K562 (cell line): ENCODE data around the gene INVS. TPM values are rescaled to one million over a fixed set of nuclear protein-coding genes. Genes with fewer than 3 reads are reported as not detected.

Experiments
- AFF4 ChIP-seq: sonication (generic); formaldehyde crosslinking; IDR thresholded peaks from 2 replicates; pipeline ENCODE4 v1.8.0; 2023; ENCODE audit warnings: mild to moderate bottlenecking, missing genetic modification reagents
- ESRRA ChIP-seq: fragments of 450-650 bp; IDR thresholded peaks from 2 replicates; pipeline ENCODE4 v1.6.1; 2014; ENCODE audit warnings: low read depth, mild to moderate bottlenecking, moderate library complexity, borderline replicate concordance
- VEZF1 ChIP-seq: fragments of 200-800 bp; sonication (Bioruptor generic); IDR thresholded peaks from 2 replicates; pipeline ENCODE4 v1.6.1; 2017; ENCODE audit warnings: missing genetic modification characterization, missing compliant biosample characterization
- ZBTB17 ChIP-seq: fragments of 450-650 bp; formaldehyde crosslinking; IDR thresholded peaks from 2 replicates; pipeline ENCODE4 v1.4.0; 2020; ENCODE audit warnings: mild to moderate bottlenecking
- ZBTB43 ChIP-seq: sonication (generic); formaldehyde crosslinking; IDR thresholded peaks from 2 replicates; pipeline ENCODE4 v1.8.0; 2023; ENCODE audit warnings: mild to moderate bottlenecking, missing genetic modification reagents
- ZMIZ1 ChIP-seq, 2 experiments: fragments of 150-350 bp in 1 of 2; IDR thresholded peaks; 2 replicates each; pipeline ENCODE4 v1.6.1; 2012 to 2016; ENCODE audit warnings: low read depth in 2 of 2, low read length in 2 of 2, mild to moderate bottlenecking in 1 of 2, moderate library complexity in 1 of 2
- ZNF146 ChIP-seq: IDR thresholded peaks from one replicate; pipeline ENCODE4 v1.6.1; 2018; ENCODE audit warnings: missing compliant biosample characterization; ENCODE audit not compliant: unreplicated experiment
- ZNF57 ChIP-seq: fragments of 450-650 bp; formaldehyde crosslinking; IDR thresholded peaks from 2 replicates; pipeline ENCODE4 v1.4.0; 2020; ENCODE audit warnings: mild to moderate bottlenecking, moderate library complexity
- polyA plus RNA-seq, 8 experiments: library from polyadenylated mRNA; depleted of rRNA in 4 of 8; stranded (reverse) in 5 of 8; unstranded in 3 of 8; fragments of >200 nt; fragmentation: Nextera tagmentation in 2 of 8; fragmentation: Illumina TruSeq in 1 of 8; extraction: Ambion mirVana in 2 of 8; extraction: Trizol in 1 of 8; gene quantifications; 2 replicates each; pipeline versions ENCODE4 v1.2.1 to v1.2.3, GENCODE V29; 2011 to 2014; ENCODE audit warnings: inconsistent platforms in 1 of 8, missing spikeins in 1 of 8
- total RNA-seq, 7 experiments: library from RNA; depleted of rRNA in 6 of 7; stranded (reverse); fragments of >200 nt in 6 of 7; fragmentation: Illumina TruSeq in 2 of 7; extraction: Trizol in 2 of 7; gene quantifications; 2 replicates each; pipeline versions ENCODE4 v1.2.1 to v1.2.3, GENCODE V29; 2011 to 2021; ENCODE audit warnings: low replicate concordance in 1 of 7

The INVS gene
- total and polyA plus RNA-seq, 9 of the 15 experiments (the other 6 are each of a cell fraction or from before 2014, with no cell fraction given): 0.77 to 18.5 (median 10.0) TPM

GRCh38 chr9:100052375-100052774 lies 46.7 kb upstream of the INVS start (continued):
- TF ChIP-seq ZNF57 (CRISPR knock-in tag) (no peak), ZMIZ1 (IDR thresholded peaks at IDR 0.05; ENCODE audit: low read depth in 2 of 2, low read length in 2 of 2) (no peak), ZNF146 (CRISPR knock-in tag) (no peak), ESRRA (no peak), AFF4 (CRISPR knock-in tag) (no peak), VEZF1 (no peak), ZBTB43 (CRISPR knock-in tag) (no peak), ZBTB17 (no peak)
